Ovary (tissue), 9 donors: ENCODE results near the gene SUMO4. TPM values are rescaled to one million over a fixed set of nuclear protein-coding genes. Genes with fewer than 3 reads are reported as not detected.

ENCODE experiments used
- DNase-seq, 5 donors: peaks; one replicate each; pipeline ENCODE4 v3.0.0-alpha.2; 2019 to 2020
- H3K27ac ChIP-seq, 2 donors: fragments of 200-600 bp; one replicate each; pipeline versions ENCODE4 v1.5.1 to v1.8.0; 2019 to 2022
- H3K27me3 ChIP-seq: fragments of 200-600 bp; one replicate; pipeline ENCODE4 v1.8.0; 2022
- H3K36me3 ChIP-seq: fragments of 200-600 bp; sonication (generic); one replicate; pipeline ENCODE4 v1.5.1; 2019
- H3K4me1 ChIP-seq: one replicate; pipeline ENCODE4 v1.8.1; 2013; ENCODE audit warnings: mild to moderate bottlenecking, moderate library complexity; ENCODE audit not compliant: insufficient read depth
- H3K4me3 ChIP-seq: fragments of 200-600 bp; sonication (generic); one replicate; pipeline ENCODE4 v1.5.1; 2017
- H3K9me3 ChIP-seq, 2 donors: fragments of 200-600 bp in 1 of 2; sonication (generic) in 1 of 2; one replicate each; pipeline versions ENCODE4 v1.5.1 to v1.8.1; 2013 to 2019; ENCODE audit warnings: mild to moderate bottlenecking in 1 of 2, moderate library complexity in 1 of 2
- CTCF ChIP-seq, 3 donors: fragments of 450-650 bp in 2 of 3; fragments of 200-600 bp in 1 of 3; IDR thresholded peaks; one replicate each; pipeline versions ENCODE4 v1.5.1 to v1.8.0; 2016 to 2022; ENCODE audit warnings: antibody characterized with exemption in 3 of 3, mild to moderate bottlenecking in 1 of 3
- EP300 ChIP-seq: sonication (generic); formaldehyde crosslinking; IDR thresholded peaks from one replicate; pipeline ENCODE4 v1.6.1; 2017; ENCODE audit warnings: antibody characterized with exemption
- POLR2A ChIP-seq: fragments of 450-650 bp; IDR thresholded peaks from one replicate; pipeline ENCODE4 v1.6.1; 2017; ENCODE audit warnings: antibody characterized with exemption, mild to moderate bottlenecking, moderate library complexity
- WGBS, 3 donors: extraction: QIAGEN DNeasy Blood & Tissue Kit in 1 of 3; methylation state at CpG; one replicate each; pipeline versions ENCODE4 v1.1.5 to v1.1.7; 2013 to 2017; 5-methylcytosine and 5-hydroxymethylcytosine counted together
- intact Hi-C, 4 donors: fragments of 100-400 bp; cut with DNase I; formaldehyde crosslinking; loops; one replicate each; pipeline versions ENCODE4 v1.11.0 to v1.15.1; 2022 to 2023
- polyA plus RNA-seq, 2 donors: library from polyadenylated mRNA; stranded (reverse); fragments of 200-250 nt in 1 of 2; fragments of 350-450 nt in 1 of 2; fragmentation: Illumina TruSeq in 1 of 2; extraction: RNeasy Lipid Tissue Mini Kit (QIAGEN cat#74804) in 1 of 2; gene quantifications; one replicate each; pipeline ENCODE4 v1.2.3, GENCODE V29; 2013 to 2014
- total RNA-seq, 7 donors: library from RNA; depleted of rRNA in 2 of 7; stranded (reverse); fragments of >200 nt in 2 of 7; fragmentation: NEBNext Ultra II Directional in 3 of 7; extraction: Animal tissue kit (Norgen Biotek cat#: 25700) in 3 of 7; gene quantifications; one replicate each; pipeline versions ENCODE4 v1.1.0 to v1.2.4, GENCODE V29; 2016 to 2023
- donor health status: DM: no; HTN: no; CAD: no; lungs with moderate emphysema.
- donor health status: DM: no; HTN: no; CAD: no.
- donor health status: Bipolar disorder and iron deficiency.
- donor health status: DM: yes; HTN: yes; CAD: no.
- donor health status: DM: no; HTN: no; CAD: no.
- donor health status: DM: yes; HTN: yes; CAD: no.

Gene SUMO4
- total and polyA plus RNA-seq, 9 donors: 0.11 to 5.0 (median 2.7) TPM

GRCh38 chr6:149365197-149365596, 34.9 kb upstream of the SUMO4 start:
- no peaks in the 10 kb centered on the region for H3K27me3 ChIP-seq
- no peak for TF ChIP-seq CTCF (IDR thresholded peaks at IDR 0.05)
- no peak for TF ChIP-seq EP300
- no peak for TF ChIP-seq POLR2A

DNA sequence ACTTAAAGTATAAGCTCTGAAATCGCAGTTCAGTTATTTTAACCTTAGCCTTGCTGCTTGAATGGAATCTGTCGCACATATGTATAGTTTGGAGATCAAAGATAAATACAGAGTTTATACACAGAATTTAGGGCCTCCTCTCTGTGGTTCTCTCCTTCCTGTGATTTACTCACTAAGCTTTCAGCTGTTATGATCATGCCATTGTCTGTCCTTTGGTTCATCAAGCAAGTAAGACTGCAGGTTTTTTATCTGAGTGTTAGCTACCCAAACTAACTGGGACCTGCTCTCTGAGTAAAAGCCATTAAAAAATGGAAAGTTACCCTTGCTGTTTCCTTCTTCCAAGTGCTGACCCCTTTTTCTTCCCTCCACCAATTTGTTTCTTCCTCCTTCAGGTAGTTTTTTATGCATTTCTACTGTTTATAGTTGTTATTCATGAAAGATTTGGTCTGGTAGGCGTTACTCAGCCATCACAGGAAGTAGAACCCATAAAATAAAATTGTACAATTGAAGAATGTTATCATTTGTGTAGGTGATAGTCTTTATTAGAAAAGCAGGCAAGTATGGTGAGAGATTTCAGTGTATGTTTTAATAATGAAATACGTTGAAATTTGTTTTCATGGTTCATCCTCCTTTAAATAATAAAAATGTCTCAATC, 33.7 kb upstream of the SUMO4 start:
- WGBS, 3 donors: 63 to 81% (median 70%) methylated on average over 4 of the region's 4 CpGs
- Histone ChIP-seq H3K4me1 (peaks cover 3% of the 10 kb centered on the region), H3K36me3 (no peaks in the 10 kb centered on the region), H3K9me3 (no peaks in the 10 kb centered on the region), H3K4me3 (no peak overlapping the region), H3K27ac (no peak overlapping the region), H3K27me3 (no peaks in the 10 kb centered on the region)
- no peak for DNase-seq
- intact Hi-C loops: no loop called here
- no peak for TF ChIP-seq POLR2A
- TF ChIP-seq CTCF (IDR thresholded peaks at IDR 0.05): no peak
- TF ChIP-seq EP300: no peak

More at GRCh38 chr6:149365197-149365596, 34.9 kb upstream of the SUMO4 start:
- intact Hi-C loops: no loop called here
- H3K4me3 ChIP-seq: no peak overlapping the region
- H3K27ac ChIP-seq: no peak overlapping the region
- DNase-seq: no peak
- no peaks in the 10 kb centered on the region for H3K36me3 ChIP-seq
- H3K4me1 ChIP-seq: peaks cover 3% of the 10 kb centered on the region
- no peaks in the 10 kb centered on the region for H3K9me3 ChIP-seq

GRCh38 chr6:149368065-149368464, 32.0 kb upstream of the SUMO4 start:
- Histone ChIP-seq H3K4me1 (peaks cover 3% of the 10 kb centered on the region), H3K9me3 (no peaks in the 10 kb centered on the region), H3K4me3 (no peak overlapping the region), H3K36me3 (no peaks in the 10 kb centered on the region), H3K27ac (no peak overlapping the region), H3K27me3 (no peaks in the 10 kb centered on the region)
- intact Hi-C loops: no loop called here
- DNase-seq: no peak
- TF ChIP-seq EP300 (no peak), CTCF (IDR thresholded peaks at IDR 0.05) (no peak), POLR2A (no peak)
- WGBS, 3 donors: 77 to 93% (median 91%) methylated on average over 1 of the region's 1 CpG

GRCh38 chr6:149371154-149371553, 28.9 kb upstream of the SUMO4 start:
- Histone ChIP-seq H3K4me1 (peaks cover 2% of the 10 kb centered on the region), H3K4me3 (no peak overlapping the region), H3K36me3 (no peaks in the 10 kb centered on the region), H3K27ac (no peak overlapping the region), H3K27me3 (no peaks in the 10 kb centered on the region), H3K9me3 (no peaks in the 10 kb centered on the region)
- intact Hi-C loops: no loop called here
- TF ChIP-seq EP300 (no peak), CTCF (IDR thresholded peaks at IDR 0.05) (no peak), POLR2A (no peak)
- no peak for DNase-seq
